Thoracic aorta (tissue), 2 donors: ENCODE measurements around the gene APOBEC2. TPM values are rescaled to one million over a fixed set of nuclear protein-coding genes. Genes with fewer than 3 reads are reported as not detected.

Source experiments
- ATAC-seq: fragments of 150-250 bp; one replicate; pipeline ENCODE4 v1.8.0; 2017; ENCODE audit warnings: low read depth; ENCODE audit not compliant: insufficient number of reproducible peaks, low FRiP score
- DNase-seq: peaks from one replicate; pipeline ENCODE4 v3.0.0-alpha.2; 2020; ENCODE audit warnings: low spot score
- H3K27ac ChIP-seq, 2 donors: fragments of 200-600 bp; sonication (generic); 1 replicate in 1 of 2; 2 replicates in 1 of 2; pipeline ENCODE4 v1.5.1; 2016; ENCODE audit warnings: mild to moderate bottlenecking in 2 of 2, moderate library complexity in 2 of 2
- H3K27me3 ChIP-seq: fragments of 200-600 bp; sonication (generic); replicated peaks from 2 replicates; pipeline ENCODE4 v1.6.0; 2016; ENCODE audit warnings: mild to moderate bottlenecking; ENCODE audit not compliant: insufficient read depth
- H3K36me3 ChIP-seq: fragments of 200-600 bp; sonication (generic); one replicate; pipeline ENCODE4 v1.5.1; 2016
- H3K4me1 ChIP-seq, 2 donors: fragments of 200-600 bp; sonication (generic); 1 replicate in 1 of 2; 2 replicates in 1 of 2; pipeline versions ENCODE4 v1.5.1 to v1.6.0; 2016; ENCODE audit warnings: low read depth in 2 of 2, mild to moderate bottlenecking in 1 of 2; ENCODE audit not compliant: control insufficient read depth in 1 of 2
- H3K4me3 ChIP-seq: fragments of 200-600 bp; sonication (generic); 2 replicates; pipeline ENCODE4 v1.5.1; 2016; ENCODE audit warnings: mild to moderate bottlenecking
- H3K9me3 ChIP-seq: fragments of 200-600 bp; sonication (generic); 2 replicates; pipeline ENCODE4 v1.5.1; 2016
- CTCF ChIP-seq: fragments of 200-600 bp; sonication (generic); IDR thresholded peaks from one replicate; pipeline ENCODE4 v1.5.1; 2019; ENCODE audit warnings: antibody characterized with exemption
- total RNA-seq, 2 donors: library from RNA; depleted of rRNA; stranded (reverse); fragments of >200 nt; gene quantifications; one replicate each; pipeline versions ENCODE4 v1.1.0 to v1.2.3, GENCODE V29; 2016

Gene APOBEC2
- total RNA-seq, 2 donors from 2014 or later: not detected

- Histone ChIP-seq H3K27ac (peak overlapping the region; percentile 22 to 29), H3K36me3 (peaks cover 21% of the 10 kb centered on the region), H3K4me1 (peaks cover 0 to 22% of the 10 kb centered on the region in 2 donors), H3K27me3 (no peaks in the 10 kb centered on the region), H3K9me3 (no peaks in the 10 kb centered on the region), H3K4me3 (no peak overlapping the region)
- DNase-seq (no peak), ATAC-seq (no peak)
- TF ChIP-seq CTCF: no peak
Observed at GRCh38 chr6:41098366-41098765, 45.4 kb downstream of the APOBEC2 start.

- ATAC-seq: no peak
- no peaks in the 10 kb centered on the region for H3K27me3 ChIP-seq
- H3K4me1 ChIP-seq: peaks cover 0 to 22% of the 10 kb centered on the region in 2 donors
- peaks cover 4% of the 10 kb centered on the region for H3K36me3 ChIP-seq
- H3K27ac ChIP-seq: no peak overlapping the region
- H3K9me3 ChIP-seq: no peaks in the 10 kb centered on the region
- H3K4me3 ChIP-seq: no peak overlapping the region
- no peak for TF ChIP-seq CTCF
- no peak for DNase-seq
Observed at GRCh38 chr6:41100871-41101287, 47.9 kb downstream of the APOBEC2 start.

GRCh38 chr6:41103847-41104246, 50.8 kb downstream of the APOBEC2 start:
- Histone ChIP-seq H3K9me3 (no peaks in the 10 kb centered on the region), H3K36me3 (no peaks in the 10 kb centered on the region), H3K4me1 (peaks cover 0 to 8% of the 10 kb centered on the region in 2 donors), H3K27me3 (no peaks in the 10 kb centered on the region), H3K27ac (no peak overlapping the region), H3K4me3 (no peak overlapping the region)
- TF ChIP-seq CTCF: no peak
- DNase-seq (no peak), ATAC-seq (no peak)

- no peaks in the 10 kb centered on the region for H3K9me3 ChIP-seq
- no peaks in the 10 kb centered on the region for H3K36me3 ChIP-seq
- H3K4me3 ChIP-seq: no peak overlapping the region
- no peak for TF ChIP-seq CTCF
- no peak overlapping the region for H3K27ac ChIP-seq
- ATAC-seq (no peak), DNase-seq (no peak)
- no peaks in the 10 kb centered on the region for H3K4me1 ChIP-seq
- H3K27me3 ChIP-seq: no peaks in the 10 kb centered on the region
Observed at GRCh38 chr6:41111017-41111416, 58.0 kb downstream of the APOBEC2 start.

Other genes starting within 250 kb of the APOBEC2 start
- gene UNC5CL, start 14.0 kb upstream of the APOBEC2 start, total RNA-seq: 1 to 10 TPM; 2.2 to 7.9 TPM
- gene TSPO2, start 10.7 kb upstream of the APOBEC2 start, total RNA-seq: not detected
- gene OARD1, start 19.2 kb downstream of the APOBEC2 start, total RNA-seq: 10 to 100 TPM in 1 of 2 donors, 1 to 10 TPM in 1; 3.1 to 15.0 TPM
- gene NFYA, start 19.8 kb downstream of the APOBEC2 start, total RNA-seq: 10 to 100 TPM in 1 of 2 donors, 1 to 10 TPM in 1; 9.2 to 20.6 TPM
- 1 to 10 TPM in 1 of 2 donors, under 1 TPM in 1; 0.56 to 3.9 TPM for gene TREML1, start 101.1 kb downstream of the APOBEC2 start, total RNA-seq
- 10 to 100 TPM in 1 of 2 donors, 1 to 10 TPM in 1; 9.8 to 16.5 TPM for gene TREM2, start 109.9 kb downstream of the APOBEC2 start, total RNA-seq
- under 1 TPM in 1 of 2 donors, not detected in 1; 0.49 TPM for gene TREML2, start 147.9 kb downstream of the APOBEC2 start, total RNA-seq
- gene TREML4, start 175.1 kb downstream of the APOBEC2 start, total RNA-seq: not detected
- gene TREM1, start 233.5 kb downstream of the APOBEC2 start, total RNA-seq: 10 to 100 TPM in 1 of 2 donors, 1 to 10 TPM in 1; 3.1 to 11.7 TPM